NB4 (cell line): ENCODE results near the gene SBNO2.

ENCODE experiments used
- DNase-seq: peaks from one replicate; pipeline ENCODE4 v3.0.0; 2010; ENCODE audit warnings: low read depth
- H3K4me3 ChIP-seq: one replicate; pipeline ENCODE4 v1.5.1; 2011; ENCODE audit warnings: mild to moderate bottlenecking, low read depth, low read length, moderate library complexity
- CTCF ChIP-seq: IDR thresholded peaks from one replicate; pipeline ENCODE4 v1.5.1; 2012; ENCODE audit warnings: low read depth, low read length
- MAX ChIP-seq: IDR thresholded peaks from 2 replicates; pipeline ENCODE4 v1.6.1; 2011; ENCODE audit warnings: low read depth, low read length
- MYC ChIP-seq: IDR thresholded peaks from 2 replicates; pipeline ENCODE4 v1.6.1; 2011; ENCODE audit warnings: low read depth, low read length
- POLR2A ChIP-seq: IDR thresholded peaks from 2 replicates; pipeline ENCODE4 v1.6.1; 2011; ENCODE audit warnings: mild to moderate bottlenecking; ENCODE audit not compliant: insufficient read length; ENCODE audit errors: extremely low read depth

SBNO2 gene

GRCh38 chr19:1080360-1081161 is 93.5 kb downstream of the SBNO2 start:
- no peak for DNase-seq
- H3K4me3 ChIP-seq: no peak overlapping the region
- TF ChIP-seq POLR2A (no peak), CTCF (no peak), MAX (no peak), MYC (no peak)

GRCh38 chr19:1079566-1080111 is 94.4 kb downstream of the SBNO2 start:
- no peak overlapping the region for H3K4me3 ChIP-seq
- TF ChIP-seq MYC (no peak), MAX (no peak), CTCF (no peak), POLR2A (no peak)
- DNase-seq: no peak

- H3K4me3 ChIP-seq: no peak overlapping the region
- DNase-seq: peak; percentile 76
- TF ChIP-seq POLR2A (no peak), MAX (no peak), CTCF (no peak), MYC (no peak)
Measured at GRCh38 chr19:1076951-1077350, 97.1 kb downstream of the SBNO2 start.

- no peak overlapping the region for H3K4me3 ChIP-seq
- TF ChIP-seq MYC (no peak), CTCF (no peak), POLR2A (no peak), MAX (no peak)
- no peak for DNase-seq
Measured at GRCh38 chr19:1076046-1076386, 98.1 kb downstream of the SBNO2 start.

- TF ChIP-seq MYC: no peak
- TF ChIP-seq CTCF: no peak
- TF ChIP-seq POLR2A: no peak
- no peak for TF ChIP-seq MAX
- no peak for DNase-seq
- H3K4me3 ChIP-seq: no peak overlapping the region
Measured at GRCh38 chr19:1074544-1075283, 99.4 kb downstream of the SBNO2 start.
